GM18951 (cell line): Measurements from ENCODE around the gene TMPRSS9.
A peak's percentile ranks its signal among the peaks of the same experiment; 100 is the strongest.
"Not testable (repeated sequence)": the region's sequence is repeated elsewhere in the genome, so short reads cannot be mapped to it uniquely, and the experiment has no call there.

Source experiments
- POLR2A ChIP-seq: IDR thresholded peaks from 4 replicates; pipeline ENCODE4 v1.6.1; 2011; ENCODE audit warnings: mild to moderate bottlenecking; ENCODE audit not compliant: insufficient read length, insufficient read depth; ENCODE audit errors: extremely low read depth
- in situ Hi-C: fragments of 300-500 bp; cut with MboI; formaldehyde crosslinking; loops from one replicate; pipeline ENCODE4 v1.12.0; 2022; ENCODE audit warnings: low sequenced_read_pairs, mixed read lengths, inconsistent platforms; ENCODE audit not compliant: unreplicated experiment

The TMPRSS9 gene

DNA sequence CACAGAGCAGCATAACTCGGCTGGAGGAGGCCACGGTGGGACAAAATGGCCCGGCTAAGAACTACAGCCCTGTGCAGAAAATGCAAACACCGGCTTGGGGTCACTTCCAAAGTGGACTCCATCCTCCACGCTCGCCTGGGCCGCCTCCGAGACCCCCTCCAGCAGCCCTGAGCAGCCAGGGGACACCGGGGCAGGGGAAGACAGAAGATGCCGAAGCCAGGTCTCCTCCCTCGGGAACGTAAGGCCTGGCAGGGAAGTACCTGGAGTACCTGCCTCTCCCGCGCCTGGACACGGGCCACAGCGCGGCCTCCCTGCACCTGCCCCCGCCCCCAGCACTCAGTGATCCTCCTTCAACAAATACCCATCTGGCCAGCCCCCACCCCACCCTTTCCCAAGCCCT lies 91.7 kb downstream of the TMPRSS9 start:
- in situ Hi-C loops = no loop called here
- TF ChIP-seq POLR2A = no peak

DNA sequence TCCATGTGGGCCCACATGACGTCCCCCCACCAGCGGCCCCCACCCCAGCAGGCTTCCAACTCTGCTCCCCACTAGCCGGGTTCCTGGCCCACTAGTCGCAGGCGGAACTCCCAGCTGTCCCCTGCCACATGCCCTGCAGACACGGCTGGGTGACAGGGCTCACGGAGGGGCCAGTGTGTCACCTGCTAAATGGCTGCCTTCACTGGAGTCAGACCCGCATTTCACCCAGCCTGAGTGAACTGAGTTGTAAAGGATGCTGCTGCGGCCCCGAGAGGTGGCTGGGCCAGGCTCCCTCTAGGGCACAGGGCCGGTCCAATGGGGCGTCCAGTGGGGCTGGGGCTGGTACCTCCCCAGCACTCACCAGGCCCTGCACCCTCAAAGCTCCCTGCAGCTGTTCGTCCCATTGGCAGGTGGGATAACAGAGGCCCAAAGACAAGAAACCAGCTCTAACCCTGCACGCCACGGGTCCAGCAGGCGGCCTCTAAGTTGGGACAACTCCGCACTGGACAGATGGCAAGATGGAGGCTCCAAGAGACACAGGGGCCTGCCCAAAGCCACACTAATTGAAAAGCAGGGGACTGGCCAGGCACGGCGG lies 93.5 kb downstream of the TMPRSS9 start:
- in situ Hi-C loops = no loop called here
- TF ChIP-seq POLR2A = no peak

DNA sequence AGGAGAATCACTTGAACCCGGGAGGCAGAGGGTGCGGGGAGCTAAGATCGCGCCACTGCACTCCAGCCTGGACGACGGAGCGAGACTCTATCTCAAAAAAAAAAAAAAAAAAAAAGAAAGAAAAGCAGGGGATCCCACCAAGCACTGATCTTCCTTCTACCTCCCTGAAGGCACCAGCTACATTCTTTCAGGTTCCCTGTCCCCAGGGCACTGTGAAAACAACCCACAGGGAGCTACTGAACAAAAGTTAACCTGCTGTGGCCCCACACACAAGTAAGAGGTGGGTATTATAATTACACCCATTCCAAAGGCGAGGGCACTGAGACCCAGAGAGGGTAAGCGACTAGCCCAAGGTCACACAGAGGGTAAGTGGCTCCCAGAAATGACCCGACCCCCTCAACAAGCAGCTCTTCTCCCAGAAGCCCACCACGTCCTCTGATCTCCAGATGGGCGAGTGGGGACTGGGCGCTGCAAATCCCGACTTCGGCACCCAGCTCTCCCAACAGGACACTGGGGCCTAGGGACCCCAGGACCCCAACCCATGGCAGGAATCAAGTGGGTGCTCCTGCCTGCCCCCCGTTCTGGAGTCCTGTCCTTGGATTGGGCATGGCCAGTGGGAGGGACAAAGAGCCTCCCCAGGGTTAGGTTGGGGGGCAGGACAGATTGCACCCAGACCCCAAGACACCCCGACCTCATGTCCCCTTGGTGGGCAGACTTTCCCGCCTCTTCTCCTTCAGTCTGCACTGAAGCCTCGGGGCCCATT lies 94.3 kb downstream of the TMPRSS9 start:
- TF ChIP-seq POLR2A = no peak
- in situ Hi-C loops = no loop called here

DNA sequence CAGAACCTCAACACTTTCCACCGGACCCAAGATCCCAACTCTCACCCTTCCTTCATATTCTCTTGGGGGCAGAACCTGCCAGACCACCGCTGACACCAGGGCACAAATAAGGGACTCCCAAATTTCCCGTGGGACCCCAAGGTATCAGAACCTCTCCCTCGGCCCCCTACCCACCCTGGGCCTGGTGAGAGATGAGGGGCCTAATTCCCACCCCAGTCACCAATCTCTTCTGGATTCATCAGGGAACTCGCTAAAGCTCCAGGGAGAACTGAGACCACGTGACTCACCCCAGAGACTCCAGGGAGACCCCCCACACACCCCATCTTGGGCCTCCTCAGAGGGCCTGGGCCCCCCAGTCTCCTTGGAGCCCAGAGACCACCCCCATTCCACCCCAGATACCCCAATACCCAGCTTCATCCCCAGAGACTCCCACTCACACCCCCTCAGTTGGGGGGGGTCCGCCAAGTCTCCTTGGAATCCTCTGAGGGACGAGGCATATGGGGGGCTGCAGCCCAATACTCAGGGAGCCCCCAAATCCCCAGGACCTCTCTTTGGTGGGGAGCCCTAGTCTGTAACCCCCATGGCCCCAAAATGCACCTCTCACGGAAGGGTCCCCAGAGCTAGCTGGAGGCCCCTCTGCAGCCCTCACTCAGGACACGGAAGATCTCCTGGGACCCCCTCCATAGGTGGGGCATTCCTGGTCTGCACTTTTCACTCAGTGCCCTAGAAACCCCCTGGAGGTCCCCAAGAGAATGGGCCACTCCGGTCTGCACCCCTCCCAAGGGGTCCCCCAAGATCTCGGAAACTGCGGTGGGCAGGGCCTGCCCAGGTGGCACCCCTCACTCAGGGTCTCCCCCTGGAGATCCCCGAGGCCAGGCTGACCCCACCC lies 95.1 kb downstream of the TMPRSS9 start:
- in situ Hi-C loops = no loop called here
- TF ChIP-seq POLR2A = no peak

DNA sequence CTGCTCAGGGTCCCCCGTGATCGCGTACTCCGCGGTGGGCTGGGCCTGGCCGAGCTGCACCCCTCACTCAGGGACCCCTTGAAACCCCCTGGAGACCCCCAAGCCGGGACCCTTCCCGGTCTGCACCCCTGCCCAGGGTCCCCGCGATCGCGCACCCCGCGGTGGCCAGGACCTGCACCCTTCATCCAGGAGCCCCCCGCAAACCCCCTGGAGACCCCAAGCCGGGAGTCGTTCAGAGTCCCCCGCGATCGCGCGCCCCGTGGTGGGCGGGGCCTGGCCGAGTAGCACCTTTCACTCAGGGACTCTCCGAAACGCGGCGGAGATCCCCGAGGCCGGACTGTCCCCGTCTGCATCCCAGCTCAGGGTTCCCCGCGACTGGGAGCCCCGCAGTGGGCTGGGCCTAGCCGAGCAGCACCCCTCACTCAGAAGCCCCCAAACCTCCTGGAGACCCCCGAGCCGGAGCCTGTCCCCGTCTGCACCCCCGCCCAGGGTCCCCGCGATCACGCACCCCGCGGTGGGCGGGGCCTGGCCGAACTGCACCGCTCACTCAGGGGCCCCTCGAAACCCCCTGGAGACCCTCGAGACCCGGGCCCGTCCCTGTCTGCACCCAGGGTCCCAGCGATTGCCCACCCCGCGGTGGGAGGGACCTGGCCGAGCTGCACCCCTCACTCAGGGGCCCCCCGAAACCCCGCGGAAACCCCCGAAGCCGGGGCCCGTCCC lies 95.9 kb downstream of the TMPRSS9 start:
- TF ChIP-seq POLR2A = no peak
- in situ Hi-C loops = no loop called here

DNA sequence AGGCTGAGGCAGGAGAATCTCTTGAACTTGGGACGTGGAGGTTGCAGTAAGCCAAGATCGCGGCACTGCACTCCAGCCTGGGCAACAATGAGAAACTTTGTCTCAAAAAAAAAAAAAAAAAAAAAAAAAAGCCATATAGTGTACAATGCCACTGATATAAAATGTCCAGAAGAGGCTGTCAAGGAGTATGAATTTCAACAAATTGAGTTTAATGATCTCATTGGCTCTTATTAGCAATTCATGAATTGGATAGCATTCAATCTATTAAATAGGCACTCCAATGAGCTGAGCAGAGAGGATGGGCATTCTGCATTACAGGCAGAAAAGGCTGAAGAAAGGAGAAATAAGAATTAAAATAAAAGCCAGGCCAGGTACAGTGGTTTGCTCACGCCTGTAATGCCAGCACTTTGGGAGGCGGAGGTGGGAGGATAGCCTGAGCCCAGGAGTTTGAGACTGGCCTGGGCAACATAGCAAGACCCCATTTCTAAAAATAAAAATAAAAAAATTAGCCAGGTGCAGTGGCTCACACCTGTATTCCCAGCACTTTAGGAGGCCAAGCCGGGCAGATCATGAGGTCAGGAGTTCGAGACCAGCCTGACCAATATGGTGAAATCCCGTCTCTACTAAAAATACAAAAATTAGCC lies 97.5 kb downstream of the TMPRSS9 start:
- TF ChIP-seq POLR2A = no peak
- in situ Hi-C loops = no loop called here

DNA sequence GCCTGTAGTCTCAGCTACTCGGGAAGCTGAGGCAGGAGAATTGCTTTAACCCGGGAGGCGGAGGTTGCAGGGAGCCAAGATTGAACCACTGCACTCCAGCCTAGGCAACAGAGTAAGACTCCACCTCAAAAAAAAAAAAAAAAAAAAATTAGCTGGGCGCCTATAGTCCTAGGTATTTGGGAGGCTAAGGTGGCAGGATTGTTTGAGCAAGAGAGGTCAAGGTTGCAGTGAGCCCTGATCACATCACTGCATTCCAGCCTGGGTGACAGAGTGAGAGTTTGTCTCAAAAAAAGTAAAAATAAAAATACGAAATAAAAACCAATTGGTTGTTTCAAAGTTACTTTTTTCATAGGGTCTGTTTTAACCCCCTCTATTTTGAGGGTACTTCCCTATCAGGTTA lies 98.0 kb downstream of the TMPRSS9 start:
- TF ChIP-seq POLR2A = no peak
- in situ Hi-C loops = no loop called here

DNA sequence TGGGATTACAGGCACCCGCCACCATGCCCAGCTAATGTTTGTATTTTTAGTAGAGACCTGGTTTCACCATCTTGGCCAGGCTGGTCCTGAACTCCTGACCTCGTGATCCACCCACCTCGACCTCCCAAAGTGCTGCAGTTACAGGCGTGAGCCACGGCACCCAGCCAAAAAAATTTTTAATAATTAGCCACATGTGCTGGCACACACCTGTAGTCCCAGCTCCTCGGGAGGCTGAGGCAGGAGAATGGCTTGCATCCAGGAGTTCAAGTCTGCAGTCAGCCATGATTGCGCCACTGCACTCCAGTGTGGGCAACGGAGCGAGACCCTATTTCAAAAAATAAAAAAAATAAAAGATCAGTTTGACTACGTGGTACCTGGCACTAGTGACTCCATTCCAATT lies 98.7 kb downstream of the TMPRSS9 start:
- in situ Hi-C loops = not testable (repeated sequence)

DNA sequence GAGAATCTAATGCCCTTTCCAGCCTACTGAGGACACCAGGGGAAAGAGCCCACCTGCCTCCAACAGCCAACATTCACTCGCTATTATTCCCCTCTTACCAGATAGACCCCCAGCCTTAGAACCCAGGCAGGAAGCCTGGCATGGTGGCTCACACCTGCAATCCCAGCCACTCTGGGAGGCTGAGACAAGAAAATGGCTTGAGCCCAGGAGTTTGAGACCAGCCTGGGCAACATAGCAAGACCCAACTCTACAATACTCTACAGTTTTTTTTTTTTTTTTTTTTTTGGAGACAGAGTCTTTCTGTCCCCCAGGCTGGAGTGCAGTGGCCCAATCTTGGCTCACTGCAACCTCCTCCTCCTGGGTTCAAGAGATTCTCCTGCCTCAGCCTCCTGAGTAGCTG lies 100.2 kb downstream of the TMPRSS9 start:
- in situ Hi-C loops = no loop called here
- no peak for TF ChIP-seq POLR2A

DNA sequence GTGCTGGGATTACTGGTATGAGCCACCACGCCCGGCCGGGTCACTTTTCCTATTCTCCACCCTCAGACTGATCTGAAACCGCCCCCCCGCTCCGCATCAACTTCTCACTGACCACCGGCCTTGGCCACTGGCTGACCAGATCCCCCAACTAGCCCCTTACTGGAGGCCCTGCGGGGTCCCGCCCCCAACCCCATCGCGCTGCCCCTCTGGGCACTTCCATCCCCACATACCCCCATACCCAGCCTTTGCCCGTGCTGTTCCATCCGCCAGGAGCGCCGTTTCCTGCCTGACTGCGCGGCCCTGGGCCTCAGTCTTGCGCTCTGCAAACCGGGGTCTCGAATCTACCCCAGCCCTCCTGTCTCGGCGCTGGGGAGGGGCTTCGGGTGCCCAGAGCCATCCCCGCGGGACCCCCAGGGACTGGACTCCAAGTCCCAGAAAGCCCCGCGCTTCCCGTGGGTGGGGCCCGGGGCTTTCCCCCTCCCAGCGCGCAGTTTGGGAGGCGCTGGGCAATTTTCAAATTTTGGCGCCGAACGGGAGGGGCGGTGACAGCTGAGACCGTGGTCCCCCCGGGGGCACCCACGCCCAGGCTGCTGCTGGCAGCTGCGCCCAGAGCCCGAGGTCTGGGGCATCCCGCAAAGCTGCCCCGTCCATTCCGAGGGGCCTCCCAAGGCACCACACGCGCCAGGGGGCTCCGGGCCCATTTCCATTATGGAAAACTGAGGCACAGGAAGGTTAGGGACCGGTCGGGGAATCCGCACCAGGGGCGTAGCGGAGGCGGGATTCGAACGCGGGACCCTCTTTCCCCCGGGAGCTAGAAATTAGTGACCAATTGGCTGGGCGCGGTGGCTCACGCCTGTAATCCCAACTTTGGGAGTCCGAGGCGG lies 101.9 kb downstream of the TMPRSS9 start:
- peak; percentile 57 for TF ChIP-seq POLR2A

DNA sequence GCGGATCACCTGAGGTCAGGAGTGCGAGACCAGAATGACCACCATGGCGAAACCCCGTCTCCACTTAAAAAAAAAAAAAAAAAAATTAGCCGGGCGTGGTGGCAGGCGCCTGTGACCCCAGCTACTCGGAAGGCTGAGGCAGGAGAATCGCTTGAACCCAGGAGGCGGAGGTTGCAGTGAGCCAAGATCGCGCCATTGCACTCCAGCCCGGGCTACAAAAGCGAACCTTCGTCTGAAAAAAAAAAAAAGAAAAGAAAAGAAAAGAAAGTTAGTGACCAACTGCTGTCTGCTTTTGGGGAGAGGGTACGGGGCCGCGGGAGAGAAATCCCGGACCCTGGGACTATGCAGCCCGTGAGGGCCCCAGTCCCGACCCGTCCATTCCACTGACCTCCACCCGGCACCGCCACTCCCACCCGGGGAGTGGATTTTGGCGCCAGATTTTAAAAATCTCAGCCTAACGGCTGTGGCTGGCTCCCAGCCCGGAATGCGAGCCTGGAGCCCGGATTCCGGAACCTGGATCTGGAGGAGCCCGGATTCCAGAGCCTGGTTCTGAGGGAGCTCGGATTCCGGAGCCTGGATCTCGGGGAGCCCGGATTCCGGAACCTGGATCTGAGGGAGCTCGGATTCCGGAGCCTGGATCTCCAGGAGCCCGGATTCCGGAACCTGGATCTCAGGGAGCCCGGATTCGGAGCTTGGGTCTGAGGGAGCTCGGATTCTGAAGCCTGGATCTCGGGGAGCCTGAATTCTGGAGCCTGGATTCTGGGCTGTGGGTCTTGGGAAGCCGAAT lies 102.8 kb downstream of the TMPRSS9 start:
- in situ Hi-C loops = no loop called here
- TF ChIP-seq POLR2A = no peak

More for the DNA sequence above, 101.9 kb downstream of the TMPRSS9 start:
- in situ Hi-C loops = no loop called here

DNA sequence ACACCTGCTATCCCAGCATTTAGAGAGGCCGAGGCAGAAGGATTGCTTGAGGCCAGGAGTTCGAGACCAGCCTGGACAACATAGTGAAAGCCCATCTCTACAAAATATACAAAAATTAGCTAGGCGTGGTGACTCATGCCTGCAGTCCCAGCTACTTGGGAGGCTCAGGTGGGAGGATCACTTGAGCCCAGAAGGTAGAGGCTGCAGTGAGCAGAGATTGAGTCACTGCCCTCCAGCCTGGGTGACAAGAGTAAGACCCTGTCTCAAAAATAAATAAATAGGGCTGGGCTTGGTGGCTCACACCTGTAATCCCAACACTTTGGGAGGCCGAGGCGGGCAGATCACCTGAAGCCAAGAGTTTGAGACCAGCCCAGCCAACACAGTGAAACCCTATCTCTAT lies 103.6 kb downstream of the TMPRSS9 start:
- in situ Hi-C loops = not testable (repeated sequence)
